Measurements from ENCODE around the gene PPP1R37.

The PPP1R37 gene

DNA sequence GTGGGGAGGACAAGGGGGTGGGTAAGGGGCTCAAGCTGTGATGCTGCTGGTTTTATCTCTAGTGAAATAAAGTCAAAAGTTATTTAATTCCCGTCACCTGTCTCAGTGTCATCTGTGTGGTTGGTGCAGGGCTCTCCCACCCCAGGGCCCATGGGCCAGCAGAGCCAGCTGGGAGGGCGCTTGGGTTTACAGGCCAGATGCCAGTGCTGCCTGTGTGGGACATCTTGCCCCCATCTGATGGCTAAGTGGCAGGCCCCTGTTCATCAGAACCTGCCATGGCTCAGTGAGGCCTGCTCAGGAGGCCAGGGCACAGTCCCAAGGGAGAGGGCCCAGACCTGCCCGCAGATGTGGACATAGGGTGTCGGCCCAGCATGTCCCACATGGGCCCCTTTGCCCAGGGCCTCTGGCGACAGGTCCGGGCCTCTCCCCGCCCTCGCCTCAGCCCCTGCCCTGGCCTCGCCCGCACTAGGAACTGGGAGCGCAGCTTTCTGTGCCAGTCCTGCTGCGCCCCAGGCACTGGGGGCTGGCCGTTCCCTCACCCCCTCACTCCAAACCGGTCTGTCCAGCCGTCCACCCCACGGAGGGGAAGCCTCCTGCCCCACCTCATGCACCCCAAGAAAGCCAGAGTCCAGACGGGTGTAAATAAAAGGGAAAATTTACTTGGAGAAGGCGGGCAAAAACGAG lies 22.0 kb upstream of the PPP1R37 start:
- DNase-seq (ENCODE audit: low read depth in 2 of 2, low spot score in 1 of 2), result no peak

DNA sequence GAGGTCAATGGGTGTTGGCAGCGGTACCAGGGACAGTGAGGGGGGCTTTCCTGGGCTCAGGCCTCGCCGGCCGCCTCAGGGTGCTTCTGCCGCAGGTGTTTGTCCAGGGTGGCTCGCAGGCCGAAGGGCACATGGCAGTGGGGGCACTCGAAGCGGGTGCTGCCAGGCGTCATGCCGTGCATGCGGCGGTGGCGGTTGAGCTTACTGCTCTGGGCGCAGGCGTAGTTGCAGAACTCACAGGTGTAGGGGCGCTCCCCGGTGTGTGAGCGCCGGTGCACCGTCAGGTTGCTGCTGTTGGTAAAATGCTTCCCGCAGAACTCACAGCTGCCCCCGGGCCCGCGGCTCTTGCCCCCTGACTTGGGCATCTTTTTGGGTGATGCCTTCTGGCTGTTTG lies 21.4 kb upstream of the PPP1R37 start:
- no peak for DNase-seq (ENCODE audit: low read depth in 2 of 2, low spot score in 1 of 2)

GRCh38 chr19:45071969-45072790 lies 20.8 kb upstream of the PPP1R37 start:
- DNase-seq (ENCODE audit: low read depth in 2 of 2, low spot score in 1 of 2), result no peak

DNA sequence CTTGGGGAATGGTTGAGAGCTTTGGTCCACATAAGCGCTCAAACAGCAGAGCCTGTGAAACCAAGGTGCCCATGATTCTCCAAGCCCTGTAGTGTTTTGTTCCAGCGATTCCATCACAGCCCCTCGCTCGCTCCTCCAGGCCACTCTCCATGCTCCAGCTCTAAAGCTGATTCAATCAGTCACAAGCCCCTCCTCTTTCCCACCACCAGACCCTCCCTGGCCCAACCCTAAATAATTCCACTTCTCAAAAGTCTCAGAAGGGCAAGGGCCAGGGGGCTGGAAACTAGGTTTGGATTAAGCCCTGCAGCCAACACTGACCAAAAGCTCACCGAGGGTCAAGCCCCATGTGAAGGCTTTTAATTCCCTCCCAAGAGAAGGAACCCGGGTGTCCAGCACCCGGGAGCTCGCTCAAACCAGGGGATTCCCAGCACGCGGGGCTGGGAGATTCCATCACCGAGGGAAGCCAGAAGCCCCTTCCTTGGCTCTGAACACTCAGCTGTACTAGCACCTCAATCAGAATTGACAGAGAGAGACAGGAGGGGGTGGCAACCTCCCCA lies 18.2 kb upstream of the PPP1R37 start:
- no peak for DNase-seq (ENCODE audit: low read depth in 2 of 2, low spot score in 1 of 2)

- no peak for DNase-seq (ENCODE audit: low read depth in 2 of 2, low spot score in 1 of 2)
Measured at GRCh38 chr19:45075301-45076028, 17.5 kb upstream of the PPP1R37 start.

- peak in 1 of 2 donors; percentile 52 for DNase-seq (ENCODE audit: low read depth in 2 of 2, low spot score in 1 of 2)
Measured at GRCh38 chr19:45076029-45076850, 16.7 kb upstream of the PPP1R37 start, which contains the start of gene ZNF296. ZNF296 (minus strand) TSS chr19:45076478; CDS start chr19:45076373, 105 bp downstream.

GRCh38 chr19:45076851-45077730 lies 15.9 kb upstream of the PPP1R37 start:
- no peak for DNase-seq (ENCODE audit: low read depth in 2 of 2, low spot score in 1 of 2)

DNA sequence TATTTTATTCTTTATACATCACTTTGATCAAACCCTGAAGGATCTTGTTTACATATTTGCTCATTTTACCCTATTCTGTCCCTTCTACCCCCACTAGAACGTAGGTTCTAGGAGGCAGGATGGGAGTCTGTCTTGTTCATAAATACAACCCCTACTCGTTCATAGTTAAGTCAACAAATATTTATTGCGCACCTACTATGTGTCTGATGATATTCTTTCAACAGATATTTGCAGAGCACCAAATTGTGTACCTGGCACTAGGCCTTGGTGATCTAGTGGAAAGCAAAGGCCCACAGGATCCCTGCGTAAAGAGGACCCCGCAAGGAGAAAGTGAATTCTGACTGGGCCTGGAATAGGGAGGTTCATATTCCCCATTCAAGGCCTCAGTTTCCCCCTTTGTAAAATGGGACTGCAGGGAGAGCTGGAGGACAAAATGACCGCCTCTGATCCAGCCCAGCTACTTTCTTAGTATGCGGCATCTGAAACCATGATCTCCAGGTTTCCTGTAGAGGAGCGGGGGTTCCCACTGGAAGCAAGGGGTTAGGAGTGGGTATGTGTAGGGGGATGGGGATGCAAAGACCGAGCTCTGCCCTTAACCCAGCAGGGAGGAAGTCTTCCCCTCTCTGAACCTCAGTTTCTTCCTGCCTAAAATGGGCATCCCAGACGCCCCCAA lies 14.5 kb upstream of the PPP1R37 start:
- no peak for DNase-seq (ENCODE audit: low read depth in 2 of 2, low spot score in 1 of 2)

- peak; percentile 54 to 60 for DNase-seq (ENCODE audit: low read depth in 2 of 2, low spot score in 1 of 2)
Measured at GRCh38 chr19:45079063-45079910, 13.7 kb upstream of the PPP1R37 start, which contains the start of gene GEMIN7. GEMIN7 (plus strand) TSS chr19:45079260; CDS start chr19:45090115, 10,855 bp downstream.

DNA sequence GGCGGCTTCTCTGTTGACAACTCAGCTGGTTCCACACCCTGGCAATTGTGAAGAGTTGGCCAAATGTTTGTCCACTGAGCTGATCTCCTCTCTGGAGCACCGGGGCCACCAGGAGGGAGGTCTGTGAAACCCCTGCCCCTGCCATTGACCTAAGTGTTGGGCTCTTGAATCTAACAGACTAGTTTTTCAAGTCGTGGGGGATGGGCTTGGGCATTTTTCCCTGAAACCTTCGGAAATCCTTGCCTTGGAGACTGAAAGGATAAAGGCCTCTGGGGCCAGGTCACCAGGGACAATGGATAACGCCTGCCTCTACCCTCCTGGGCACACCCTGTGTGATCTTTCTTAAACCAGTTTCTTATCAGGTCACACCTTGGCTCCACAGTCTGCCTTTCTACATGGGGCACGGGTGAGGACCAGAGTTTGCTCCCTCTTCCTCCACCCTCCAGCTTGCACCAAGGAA lies 13.0 kb upstream of the PPP1R37 start:
- DNase-seq (ENCODE audit: low read depth in 2 of 2, low spot score in 1 of 2), result no peak

GRCh38 chr19:45082170-45082569 lies 10.8 kb upstream of the PPP1R37 start:
- DNase-seq (ENCODE audit: low read depth in 2 of 2, low spot score in 1 of 2), result no peak

- DNase-seq (ENCODE audit: low read depth in 2 of 2, low spot score in 1 of 2), result no peak
Measured at GRCh38 chr19:45086480-45086879, 6.5 kb upstream of the PPP1R37 start.

DNA sequence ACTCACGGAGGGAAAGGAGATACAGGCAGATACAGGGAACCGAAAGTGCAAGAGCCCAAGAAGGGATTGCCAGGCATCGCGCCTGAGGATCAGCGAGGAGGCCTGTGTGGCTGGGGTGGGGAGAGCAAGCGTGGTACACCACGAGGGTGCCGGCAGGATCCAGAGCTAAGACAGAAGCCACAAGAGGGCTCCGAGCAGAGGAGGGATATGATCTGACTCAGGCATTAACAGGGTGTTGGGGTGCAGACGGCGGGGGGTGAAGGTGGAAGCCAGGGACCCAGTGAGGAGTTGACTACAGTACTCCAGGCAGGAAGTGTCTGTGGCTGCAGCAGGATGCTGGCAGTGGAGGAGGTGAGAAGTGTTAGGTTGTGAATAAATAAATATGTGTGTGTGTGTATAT lies 5.4 kb upstream of the PPP1R37 start:
- DNase-seq (ENCODE audit: low read depth in 2 of 2, low spot score in 1 of 2), result no peak

DNA sequence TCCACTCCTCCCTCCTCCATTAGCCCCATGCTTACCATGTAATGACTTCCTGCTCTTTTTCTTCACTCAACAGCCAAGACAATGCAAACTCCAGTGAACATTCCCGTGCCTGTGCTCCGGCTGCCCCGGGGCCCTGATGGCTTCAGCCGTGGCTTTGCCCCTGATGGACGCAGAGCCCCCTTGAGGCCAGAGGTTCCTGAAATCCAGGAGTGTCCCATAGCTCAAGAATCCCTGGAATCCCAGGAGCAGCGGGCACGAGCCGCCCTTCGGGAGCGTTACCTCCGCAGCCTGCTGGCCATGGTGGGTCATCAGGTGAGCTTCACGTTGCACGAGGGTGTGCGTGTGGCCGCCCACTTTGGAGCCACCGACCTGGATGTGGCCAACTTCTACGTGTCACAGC lies 2.9 kb upstream of the PPP1R37 start:
- no peak for DNase-seq (ENCODE audit: low read depth in 2 of 2, low spot score in 1 of 2)

- DNase-seq (ENCODE audit: low read depth in 2 of 2, low spot score in 1 of 2), result no peak
Measured at GRCh38 chr19:45090606-45091005, 2.4 kb upstream of the PPP1R37 start.

- peak; percentile 89 to 93 for DNase-seq (ENCODE audit: low read depth in 2 of 2, low spot score in 1 of 2)
Measured at GRCh38 chr19:45091031-45091923, 1.7 kb upstream of the PPP1R37 start.

- no peak for DNase-seq (ENCODE audit: low read depth in 2 of 2, low spot score in 1 of 2)
Measured at GRCh38 chr19:45094137-45094536, 1.2 kb downstream of the PPP1R37 start.
